Measurements from ENCODE around the gene TFF3.

DNA sequence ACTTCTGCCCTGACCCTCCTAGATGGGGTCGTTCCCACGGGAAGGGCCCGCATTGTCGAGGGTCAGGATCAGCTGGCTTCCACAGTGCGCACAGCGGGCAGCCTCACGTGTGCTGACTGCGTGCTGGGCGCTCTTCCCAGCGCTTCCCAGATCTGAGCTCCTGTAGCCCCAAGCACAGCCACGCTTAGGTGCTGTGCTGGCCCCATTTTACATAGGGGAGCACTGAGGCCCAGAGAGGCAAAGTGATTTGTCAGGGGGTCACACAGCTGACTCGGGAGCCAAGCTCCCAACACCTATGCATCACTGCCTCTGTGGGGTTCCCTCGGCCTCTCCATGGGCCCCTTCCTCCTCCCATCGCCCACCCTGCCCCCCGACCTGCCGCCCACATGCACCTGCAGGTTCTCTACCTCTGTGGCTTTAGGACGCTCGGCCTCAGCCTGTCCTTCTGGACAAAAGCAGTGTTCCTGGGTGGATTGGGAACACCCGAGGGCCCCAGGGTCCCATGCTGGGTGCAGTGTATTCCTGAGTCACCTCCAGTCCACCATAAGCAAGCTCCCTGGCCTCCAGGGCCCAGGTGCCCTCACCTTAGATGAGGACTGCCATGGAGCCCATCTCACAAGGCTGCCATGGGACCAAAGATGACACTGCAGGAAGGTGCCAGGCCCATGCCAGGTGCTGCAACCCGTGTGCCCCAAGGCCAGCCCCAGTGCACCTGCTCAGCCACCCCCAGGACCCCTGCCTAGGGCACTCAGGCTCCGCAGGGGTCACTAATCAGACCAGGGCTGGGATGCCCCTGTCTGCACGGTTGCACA lies 23.3 kb downstream of the TFF3 start:
- TF ChIP-seq POLR2AphosphoS5 (IDR thresholded peaks at IDR 0.05; ENCODE audit: low read depth, low read length) (no peak), SIN3A (IDR thresholded peaks at IDR 0.05; ENCODE audit: borderline replicate concordance, insufficient read depth, low read length) (no peak), TAF1 (IDR thresholded peaks at IDR 0.05; ENCODE audit: borderline replicate concordance, insufficient read depth, low read length) (no peak), FOXP2 (optimal IDR thresholded peaks at IDR 0.05; ENCODE audit: borderline replicate concordance, extremely low read depth, extremely low read length, insufficient read depth) (no peak)
- TF ChIP-seq, protein P1, sequence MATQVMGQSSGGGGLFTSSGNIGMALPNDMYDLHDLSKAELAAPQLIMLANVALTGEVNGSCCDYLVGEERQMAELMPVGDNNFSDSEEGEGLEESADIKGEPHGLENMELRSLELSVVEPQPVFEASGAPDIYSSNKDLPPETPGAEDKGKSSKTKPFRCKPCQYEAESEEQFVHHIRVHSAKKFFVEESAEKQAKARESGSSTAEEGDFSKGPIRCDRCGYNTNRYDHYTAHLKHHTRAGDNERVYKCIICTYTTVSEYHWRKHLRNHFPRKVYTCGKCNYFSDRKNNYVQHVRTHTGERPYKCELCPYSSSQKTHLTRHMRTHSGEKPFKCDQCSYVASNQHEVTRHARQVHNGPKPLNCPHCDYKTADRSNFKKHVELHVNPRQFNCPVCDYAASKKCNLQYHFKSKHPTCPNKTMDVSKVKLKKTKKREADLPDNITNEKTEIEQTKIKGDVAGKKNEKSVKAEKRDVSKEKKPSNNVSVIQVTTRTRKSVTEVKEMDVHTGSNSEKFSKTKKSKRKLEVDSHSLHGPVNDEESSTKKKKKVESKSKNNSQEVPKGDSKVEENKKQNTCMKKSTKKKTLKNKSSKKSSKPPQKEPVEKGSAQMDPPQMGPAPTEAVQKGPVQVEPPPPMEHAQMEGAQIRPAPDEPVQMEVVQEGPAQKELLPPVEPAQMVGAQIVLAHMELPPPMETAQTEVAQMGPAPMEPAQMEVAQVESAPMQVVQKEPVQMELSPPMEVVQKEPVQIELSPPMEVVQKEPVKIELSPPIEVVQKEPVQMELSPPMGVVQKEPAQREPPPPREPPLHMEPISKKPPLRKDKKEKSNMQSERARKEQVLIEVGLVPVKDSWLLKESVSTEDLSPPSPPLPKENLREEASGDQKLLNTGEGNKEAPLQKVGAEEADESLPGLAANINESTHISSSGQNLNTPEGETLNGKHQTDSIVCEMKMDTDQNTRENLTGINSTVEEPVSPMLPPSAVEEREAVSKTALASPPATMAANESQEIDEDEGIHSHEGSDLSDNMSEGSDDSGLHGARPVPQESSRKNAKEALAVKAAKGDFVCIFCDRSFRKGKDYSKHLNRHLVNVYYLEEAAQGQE (IDR thresholded peaks at IDR 0.05; ENCODE audit: insufficient read depth in 1 of 2, low read depth in 2 of 2, low read length in 2 of 2): no peak

All from PFSK-1 (cell line).